ENCODE measurements around the gene LDB2. TPM values are rescaled to one million over a fixed set of nuclear protein-coding genes. Genes with fewer than 3 reads are reported as not detected.

Gene LDB2
- total and polyA plus RNA-seq, 2 of the 8 experiments (the other 6 are each of a cell fraction or from before 2014, with no cell fraction given) = 57.0 to 140 TPM

DNA sequence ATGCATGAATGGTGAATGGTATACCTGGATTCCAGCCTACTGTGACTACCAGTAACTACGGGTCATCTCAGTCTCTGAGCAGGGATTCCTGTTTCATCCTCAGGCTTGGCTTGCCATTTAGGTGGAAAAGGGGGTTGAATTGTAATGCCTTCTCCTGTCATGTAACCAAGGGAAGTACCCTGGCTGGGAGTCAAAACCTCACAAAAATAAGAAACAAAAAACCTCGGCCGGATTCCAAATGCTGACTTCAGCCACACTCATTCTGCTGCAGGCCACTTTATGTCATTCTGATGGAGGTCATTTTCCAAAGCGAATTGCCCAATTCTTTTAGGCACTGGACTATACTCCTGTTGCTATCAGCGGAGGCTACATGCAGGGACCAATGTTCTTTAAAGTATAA, 324.7 kb downstream of the LDB2 start (continued):
- TF ChIP-seq CTBP2 (IDR thresholded peaks at IDR 0.05; ENCODE audit: borderline replicate concordance, insufficient read depth, insufficient read length, low read length) = no peak
- TF ChIP-seq SIX5 (IDR thresholded peaks at IDR 0.05; ENCODE audit: low read depth, low read length) = no peak
- no peak for TF ChIP-seq ZNF274 (IDR thresholded peaks at IDR 0.05; ENCODE audit: borderline replicate concordance, extremely low read depth, low read length)

Measured in H1 (cell line).